Astrocyte (in vitro differentiated cells and primary cell): Measurements from ENCODE around the gene IL10RB. TPM values are rescaled to one million over a fixed set of nuclear protein-coding genes. Genes with fewer than 3 reads are reported as not detected.

Experiments
- DNase-seq: peaks from one replicate; pipeline ENCODE4 v3.0.0-alpha.2; 2010; ENCODE audit warnings: low read depth
- FAIRE-seq: peaks from 2 replicates; lab custom pipeline; 2011; peaks lifted over from hg19 to GRCh38; lab: Jason Lieb, UNC
- H2AFZ ChIP-seq: 2 replicates; pipeline ENCODE4 v1.6.0; 2012; ENCODE audit warnings: low read depth, low read length, inconsistent platforms
- H3K27ac ChIP-seq: 2 replicates; pipeline ENCODE4 v1.5.1; 2011; ENCODE audit warnings: low read depth, low read length, inconsistent platforms
- H3K27me3 ChIP-seq: 2 replicates; pipeline ENCODE4 v1.6.0; 2011; ENCODE audit warnings: low read length, inconsistent platforms; ENCODE audit not compliant: insufficient read depth
- H3K36me3 ChIP-seq: 2 replicates; pipeline ENCODE4 v1.5.1; 2011; ENCODE audit warnings: low read length, inconsistent platforms; ENCODE audit not compliant: insufficient read depth
- H3K4me1 ChIP-seq: 2 replicates; pipeline ENCODE4 v1.5.1; 2011; ENCODE audit warnings: low read length, inconsistent platforms; ENCODE audit not compliant: insufficient read depth
- H3K4me2 ChIP-seq: 2 replicates; pipeline ENCODE4 v1.6.0; 2012; ENCODE audit warnings: low read length, inconsistent platforms
- H3K4me3 ChIP-seq: 2 replicates; pipeline ENCODE4 v1.5.1; 2011; ENCODE audit warnings: low read depth, mild to moderate bottlenecking, low read length, inconsistent platforms; ENCODE audit not compliant: insufficient read depth
- H3K79me2 ChIP-seq: 2 replicates; pipeline ENCODE4 v1.6.0; 2012; ENCODE audit warnings: mild to moderate bottlenecking, low read length, inconsistent platforms; ENCODE audit not compliant: insufficient read depth
- H3K9ac ChIP-seq: 2 replicates; pipeline ENCODE4 v1.6.0; 2012; ENCODE audit warnings: mild to moderate bottlenecking, low read length, inconsistent platforms
- H3K9me3 ChIP-seq: 2 replicates; pipeline ENCODE4 v1.5.1; 2012; ENCODE audit warnings: low read depth, mild to moderate bottlenecking, low read length, inconsistent platforms; ENCODE audit not compliant: insufficient read depth
- H4K20me1 ChIP-seq: 2 replicates; pipeline ENCODE4 v1.6.0; 2012; ENCODE audit warnings: low read length, inconsistent platforms; ENCODE audit not compliant: insufficient read depth
- H3K27ac Mint-ChIP-seq: one replicate; pipeline ENCODE4 v1.8.0; 2021; ENCODE audit warnings: mild to moderate bottlenecking, mixed read lengths; ENCODE audit not compliant: unreplicated experiment
- H3K27me3 Mint-ChIP-seq: one replicate; pipeline ENCODE4 v1.8.0; 2021; ENCODE audit warnings: low read depth, mixed read lengths; ENCODE audit not compliant: unreplicated experiment
- H3K36me3 Mint-ChIP-seq: one replicate; pipeline ENCODE4 v1.8.0; 2021; ENCODE audit warnings: low read depth, mixed read lengths; ENCODE audit not compliant: unreplicated experiment
- H3K4me1 Mint-ChIP-seq: one replicate; pipeline ENCODE4 v1.8.0; 2021; ENCODE audit warnings: low read depth, mixed read lengths; ENCODE audit not compliant: unreplicated experiment
- H3K4me3 Mint-ChIP-seq: one replicate; pipeline ENCODE4 v1.8.0; 2021; ENCODE audit warnings: mild to moderate bottlenecking, moderate library complexity, mixed read lengths; ENCODE audit not compliant: unreplicated experiment
- H3K9me3 Mint-ChIP-seq: one replicate; pipeline ENCODE4 v1.8.0; 2021; ENCODE audit warnings: mild to moderate bottlenecking, mixed read lengths; ENCODE audit not compliant: unreplicated experiment
- CTCF ChIP-seq: IDR thresholded peaks from 2 replicates; pipeline ENCODE4 v1.5.1; 2011; ENCODE audit warnings: low read depth, mild to moderate bottlenecking, inconsistent platforms, low read length, moderate library complexity; ENCODE audit not compliant: insufficient read depth
- EZH2 ChIP-seq: IDR thresholded peaks from 2 replicates; pipeline ENCODE4 v1.6.1; 2012; ENCODE audit warnings: mild to moderate bottlenecking, low read length, inconsistent platforms; ENCODE audit not compliant: insufficient read depth
- total RNA-seq: library from RNA; stranded (reverse); gene quantifications from 2 replicates; pipeline ENCODE4 v1.2.1, GENCODE V29; 2021

The IL10RB gene
- total RNA-seq, 1 donor from 2014 or later: 14.0 TPM

- no peak overlapping the region for H3K4me3 Mint-ChIP-seq
- H3K27me3 Mint-ChIP-seq: no peaks in the 10 kb centered on the region
- H3K36me3 Mint-ChIP-seq: peaks cover 40% of the 10 kb centered on the region
- H3K79me2 ChIP-seq: no peaks in the 10 kb centered on the region
- peak overlapping the region; percentile 21 for H3K27ac ChIP-seq
- H3K4me1 ChIP-seq: peaks cover 20% of the 10 kb centered on the region
- no peak for FAIRE-seq
- H3K27ac Mint-ChIP-seq: peak overlapping the region; percentile 18
- no peak overlapping the region for H3K4me3 ChIP-seq
- H3K4me2 ChIP-seq: peak overlapping the region; percentile 70
- H4K20me1 ChIP-seq: no peaks in the 10 kb centered on the region
- no peak overlapping the region for H3K9ac ChIP-seq
- H2AFZ ChIP-seq: peak overlapping the region; percentile 32
- no peaks in the 10 kb centered on the region for H3K9me3 ChIP-seq
- peaks cover 4% of the 10 kb centered on the region for H3K36me3 ChIP-seq
- no peak for TF ChIP-seq CTCF
- no peak for TF ChIP-seq EZH2
- peak; percentile 86 for DNase-seq
- H3K4me1 Mint-ChIP-seq: peaks cover 18% of the 10 kb centered on the region
- no peaks in the 10 kb centered on the region for H3K27me3 ChIP-seq
- H3K9me3 Mint-ChIP-seq: peaks cover 1% of the 10 kb centered on the region
Measured at GRCh38 chr21:33289199-33289819, 23.1 kb downstream of the IL10RB start.

GRCh38 chr21:33290441-33290840 is 24.3 kb downstream of the IL10RB start:
- TF ChIP-seq CTCF (no peak), EZH2 (no peak)
- H3K4me1 ChIP-seq: peaks cover 20% of the 10 kb centered on the region
- no peak overlapping the region for H2AFZ ChIP-seq
- no peak overlapping the region for H3K9ac ChIP-seq
- H3K79me2 ChIP-seq: no peaks in the 10 kb centered on the region
- peaks cover 1% of the 10 kb centered on the region for H3K9me3 Mint-ChIP-seq
- DNase-seq (no peak), FAIRE-seq (no peak)
- no peaks in the 10 kb centered on the region for H3K36me3 ChIP-seq
- H3K27ac Mint-ChIP-seq: no peak overlapping the region
- H3K27me3 Mint-ChIP-seq: no peaks in the 10 kb centered on the region
- H3K9me3 ChIP-seq: no peaks in the 10 kb centered on the region
- no peaks in the 10 kb centered on the region for H4K20me1 ChIP-seq
- H3K27me3 ChIP-seq: no peaks in the 10 kb centered on the region
- no peak overlapping the region for H3K4me3 ChIP-seq
- no peak overlapping the region for H3K27ac ChIP-seq
- peaks cover 37% of the 10 kb centered on the region for H3K36me3 Mint-ChIP-seq
- peaks cover 18% of the 10 kb centered on the region for H3K4me1 Mint-ChIP-seq
- no peak overlapping the region for H3K4me2 ChIP-seq
- H3K4me3 Mint-ChIP-seq: no peak overlapping the region

GRCh38 chr21:33291686-33292085 is 25.5 kb downstream of the IL10RB start:
- no peak overlapping the region for H3K4me2 ChIP-seq
- no peak overlapping the region for H3K27ac ChIP-seq
- H3K36me3 ChIP-seq: no peaks in the 10 kb centered on the region
- no peaks in the 10 kb centered on the region for H3K27me3 Mint-ChIP-seq
- no peaks in the 10 kb centered on the region for H4K20me1 ChIP-seq
- H3K27me3 ChIP-seq: no peaks in the 10 kb centered on the region
- H3K4me3 Mint-ChIP-seq: no peak overlapping the region
- peaks cover 1% of the 10 kb centered on the region for H3K9me3 Mint-ChIP-seq
- peaks cover 15% of the 10 kb centered on the region for H3K4me1 Mint-ChIP-seq
- TF ChIP-seq CTCF (no peak), EZH2 (no peak)
- peaks cover 20% of the 10 kb centered on the region for H3K4me1 ChIP-seq
- H2AFZ ChIP-seq: no peak overlapping the region
- H3K9me3 ChIP-seq: no peaks in the 10 kb centered on the region
- no peak overlapping the region for H3K27ac Mint-ChIP-seq
- H3K36me3 Mint-ChIP-seq: peaks cover 33% of the 10 kb centered on the region
- H3K9ac ChIP-seq: no peak overlapping the region
- no peak overlapping the region for H3K4me3 ChIP-seq
- no peaks in the 10 kb centered on the region for H3K79me2 ChIP-seq
- no peak for DNase-seq
- no peak for FAIRE-seq
